Measurements from ENCODE around the gene TECPR2.

- no peak for TF ChIP-seq CTCF (IDR thresholded peaks at IDR 0.05)
- no peak for TF ChIP-seq POLR2A (IDR thresholded peaks at IDR 0.05)
Measured at GRCh38 chr14:102345232-102345631, 17.5 kb upstream of the TECPR2 start.

All from adrenal gland (tissue), 5 donors.